Lung (tissue), 12 donors: ENCODE measurements around the gene ARRDC3. TPM values are rescaled to one million over a fixed set of nuclear protein-coding genes. Genes with fewer than 3 reads are reported as not detected.
"Not testable (repeated sequence)": the region's sequence is repeated elsewhere in the genome, so short reads cannot be mapped to it uniquely, and the experiment has no call there.

Source experiments
- ATAC-seq: fragments of 200-7000 bp; cut with Tn5 transposase; one replicate; pipeline ENCODE4 v1.9.1; 2020; ENCODE audit warnings: moderate number of reproducible peaks; ENCODE audit not compliant: insufficient read depth, low FRiP score
- DNase-seq, 3 donors: peaks; one replicate each; pipeline ENCODE4 v3.0.0-alpha.2; 2013 to 2017
- H3K27ac ChIP-seq, 2 donors: one replicate each; pipeline ENCODE4 v1.5.1; 2013; ENCODE audit warnings: mild to moderate bottlenecking in 2 of 2, moderate library complexity in 2 of 2, control low read depth in 1 of 2, inconsistent platforms in 1 of 2, low read depth in 1 of 2, low read length in 1 of 2
- H3K27me3 ChIP-seq, 3 donors: one replicate each; pipeline ENCODE4 v1.5.1; 2013; ENCODE audit warnings: low read length in 2 of 3; ENCODE audit not compliant: control insufficient read depth in 3 of 3, insufficient read depth in 3 of 3
- H3K36me3 ChIP-seq, 4 donors: one replicate each; pipeline ENCODE4 v1.5.1; 2013; ENCODE audit warnings: low read length in 4 of 4, mild to moderate bottlenecking in 1 of 4, moderate library complexity in 1 of 4; ENCODE audit not compliant: control insufficient read depth in 4 of 4, insufficient read depth in 4 of 4
- H3K4me1 ChIP-seq, 5 donors: one replicate each; pipeline ENCODE4 v1.5.1; 2013; ENCODE audit warnings: low read length in 5 of 5, mild to moderate bottlenecking in 2 of 5, moderate library complexity in 1 of 5; ENCODE audit not compliant: control insufficient read depth in 5 of 5, insufficient read depth in 5 of 5
- H3K4me3 ChIP-seq: one replicate; pipeline ENCODE4 v1.5.1; 2013; ENCODE audit warnings: mild to moderate bottlenecking, control low read depth, moderate library complexity
- H3K9ac ChIP-seq, 2 donors: one replicate each; pipeline ENCODE4 v1.5.1; 2013; ENCODE audit warnings: low read length in 2 of 2, control low read depth in 1 of 2; ENCODE audit not compliant: insufficient read depth in 1 of 2
- H3K9me3 ChIP-seq, 4 donors: one replicate each; pipeline ENCODE4 v1.5.1; 2013; ENCODE audit warnings: low read length in 3 of 4, mild to moderate bottlenecking in 1 of 4, moderate library complexity in 1 of 4; ENCODE audit not compliant: control insufficient read depth in 4 of 4, insufficient read depth in 3 of 4
- CTCF ChIP-seq: IDR thresholded peaks from 2 replicates; pipeline ENCODE4 v1.5.1; 2012; ENCODE audit warnings: mild to moderate bottlenecking; ENCODE audit errors: control extremely low read depth, extremely low read depth
- WGBS, 2 donors: extraction: QIAGEN DNeasy Blood & Tissue Kit; methylation state at CpG; one replicate each; pipeline ENCODE4 v1.1.7; 2013; 5-methylcytosine and 5-hydroxymethylcytosine counted together
- polyA plus RNA-seq, 2 donors: library from polyadenylated mRNA; stranded (reverse); fragments of 200-250 nt; gene quantifications; one replicate each; pipeline ENCODE4 v1.2.1, GENCODE V29; 2013
- total RNA-seq, 2 donors: library from RNA; depleted of rRNA in 1 of 2; stranded (reverse); fragments of >200 nt in 1 of 2; gene quantifications; one replicate each; pipeline ENCODE4 v1.2.1, GENCODE V29; 2014 to 2021
- donor health status: control.
- donor health status: control.
- donor health status: Bipolar disorder and iron deficiency.
- donor health status: healthy.
- donor health status: DM: yes; HTN: yes; CAD: no.

Gene ARRDC3
- total and polyA plus RNA-seq, 4 donors: 26.0 to 455 (median 77.3) TPM

DNA sequence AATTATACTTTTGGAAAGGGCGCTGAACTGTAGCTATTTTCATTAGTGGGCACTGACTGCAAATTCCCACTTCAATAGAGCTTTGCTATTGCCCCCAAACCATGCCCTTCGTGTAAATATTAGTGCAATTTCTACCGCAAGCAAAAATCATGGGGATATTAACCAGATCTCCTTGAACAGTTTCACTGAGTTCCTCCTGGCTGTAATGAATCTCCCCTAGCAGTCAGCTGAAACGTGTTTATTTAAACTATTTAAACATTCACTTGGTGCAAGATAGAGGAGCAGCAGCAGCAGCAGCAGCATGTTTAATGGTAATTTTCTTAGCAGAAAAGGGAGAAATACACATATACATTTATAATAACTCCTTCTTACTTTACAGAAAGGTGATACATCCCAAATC lies 54.4 kb downstream of the ARRDC3 start:
- Histone ChIP-seq H3K4me3 (no peak overlapping the region), H3K27ac (no peak overlapping the region), H3K4me1 (no peaks in the 10 kb centered on the region), H3K36me3 (no peaks in the 10 kb centered on the region), H3K9ac (no peak overlapping the region), H3K27me3 (no peaks in the 10 kb centered on the region), H3K9me3 (no peaks in the 10 kb centered on the region)
- ATAC-seq (no peak), DNase-seq (peak in 2 of 3 donors; percentile 10 to 32)
- 72 to 79% methylated on average over 4 of the region's 4 CpGs for WGBS, 2 donors
- no peak for TF ChIP-seq CTCF

GRCh38 chr5:91322981-91323380 lies 60.1 kb downstream of the ARRDC3 start:
- not testable (repeated sequence) for H3K9ac ChIP-seq, ATAC-seq, H3K4me3 ChIP-seq, H3K27ac ChIP-seq, H3K27me3 ChIP-seq, H3K9me3 ChIP-seq, H3K4me1 ChIP-seq, DNase-seq, H3K36me3 ChIP-seq
- 96 to 98% methylated on average over 4 of the region's 4 CpGs for WGBS, 2 donors

- peaks cover 0 to under 1% (median 0%) of the 10 kb centered on the region in 5 donors for H3K4me1 ChIP-seq
- H3K36me3 ChIP-seq: no peaks in the 10 kb centered on the region
- no peaks in the 10 kb centered on the region for H3K9me3 ChIP-seq
- no peaks in the 10 kb centered on the region for H3K27me3 ChIP-seq
- no peak overlapping the region for H3K27ac ChIP-seq
- DNase-seq (no peak), ATAC-seq (no peak)
- no peak overlapping the region for H3K4me3 ChIP-seq
- no peak overlapping the region for H3K9ac ChIP-seq
- TF ChIP-seq CTCF: no peak
- 81 to 89% methylated on average over 2 of the region's 2 CpGs for WGBS, 2 donors
These were observed 63.5 kb downstream of the ARRDC3 start for GRCh38 chr5:91319667-91320066.

GRCh38 chr5:91318724-91319123 lies 64.4 kb downstream of the ARRDC3 start:
- Histone ChIP-seq H3K4me1 (peaks cover 0 to 5% (median 0%) of the 10 kb centered on the region in 5 donors), H3K36me3 (no peaks in the 10 kb centered on the region), H3K27ac (no peak overlapping the region), H3K27me3 (no peaks in the 10 kb centered on the region), H3K4me3 (no peak overlapping the region), H3K9me3 (no peaks in the 10 kb centered on the region), H3K9ac (no peak overlapping the region)
- ATAC-seq: no peak
- no peak for TF ChIP-seq CTCF
- WGBS, 2 donors: 90 to 92% methylated on average over 9 of the region's 9 CpGs
- no peak for DNase-seq
